HL-60 (cell line): Measurements from ENCODE around the gene MYL10.

Experiments
- GABPA ChIP-seq: IDR thresholded peaks from 2 replicates; pipeline ENCODE4 v1.6.1; 2012; ENCODE audit warnings: low read depth
- POLR2AphosphoS5 ChIP-seq: IDR thresholded peaks from 2 replicates; pipeline ENCODE4 v1.6.1; 2012; ENCODE audit warnings: low read depth
- SPI1 ChIP-seq: IDR thresholded peaks from 2 replicates; pipeline ENCODE4 v1.6.1; 2012; ENCODE audit warnings: low read depth, mild to moderate bottlenecking, borderline replicate concordance
- TF ChIP-seq, protein P1 (sequence below): IDR thresholded peaks from one replicate; pipeline ENCODE4 v1.5.1; 2011; ENCODE audit warnings: low read length, control low read depth, inconsistent platforms; ENCODE audit not compliant: insufficient read depth
- TF ChIP-seq, protein P2 (sequence below): IDR thresholded peaks from 2 replicates; pipeline ENCODE4 v1.6.1; 2012; ENCODE audit warnings: low read depth; ENCODE audit not compliant: insufficient replicate concordance

DNA sequence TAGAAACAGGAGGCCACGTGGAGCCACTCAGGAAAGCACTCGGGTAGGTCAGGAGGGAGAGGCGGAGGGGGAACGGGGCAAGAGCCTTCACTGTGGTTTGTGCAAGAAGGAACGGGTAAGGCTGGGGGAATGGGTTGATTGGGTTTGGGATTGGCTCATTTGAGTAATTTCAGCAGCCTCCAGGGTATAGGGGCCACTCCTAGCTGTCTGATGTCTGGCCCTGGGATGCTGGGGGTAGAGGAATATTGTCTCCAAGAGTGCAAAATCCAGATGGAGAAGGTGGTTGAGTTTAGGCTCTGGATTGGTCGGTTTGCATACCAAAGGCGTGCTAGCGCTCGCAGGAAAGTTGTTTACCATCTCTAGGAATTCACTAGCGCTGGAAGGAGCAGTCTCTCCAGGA lies 47.2 kb downstream of the MYL10 start:
- TF ChIP-seq, protein P1, sequence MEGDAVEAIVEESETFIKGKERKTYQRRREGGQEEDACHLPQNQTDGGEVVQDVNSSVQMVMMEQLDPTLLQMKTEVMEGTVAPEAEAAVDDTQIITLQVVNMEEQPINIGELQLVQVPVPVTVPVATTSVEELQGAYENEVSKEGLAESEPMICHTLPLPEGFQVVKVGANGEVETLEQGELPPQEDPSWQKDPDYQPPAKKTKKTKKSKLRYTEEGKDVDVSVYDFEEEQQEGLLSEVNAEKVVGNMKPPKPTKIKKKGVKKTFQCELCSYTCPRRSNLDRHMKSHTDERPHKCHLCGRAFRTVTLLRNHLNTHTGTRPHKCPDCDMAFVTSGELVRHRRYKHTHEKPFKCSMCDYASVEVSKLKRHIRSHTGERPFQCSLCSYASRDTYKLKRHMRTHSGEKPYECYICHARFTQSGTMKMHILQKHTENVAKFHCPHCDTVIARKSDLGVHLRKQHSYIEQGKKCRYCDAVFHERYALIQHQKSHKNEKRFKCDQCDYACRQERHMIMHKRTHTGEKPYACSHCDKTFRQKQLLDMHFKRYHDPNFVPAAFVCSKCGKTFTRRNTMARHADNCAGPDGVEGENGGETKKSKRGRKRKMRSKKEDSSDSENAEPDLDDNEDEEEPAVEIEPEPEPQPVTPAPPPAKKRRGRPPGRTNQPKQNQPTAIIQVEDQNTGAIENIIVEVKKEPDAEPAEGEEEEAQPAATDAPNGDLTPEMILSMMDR = no peak
- no peak for TF ChIP-seq SPI1
- no peak for TF ChIP-seq POLR2AphosphoS5
- TF ChIP-seq GABPA = no peak
- TF ChIP-seq, protein P2, sequence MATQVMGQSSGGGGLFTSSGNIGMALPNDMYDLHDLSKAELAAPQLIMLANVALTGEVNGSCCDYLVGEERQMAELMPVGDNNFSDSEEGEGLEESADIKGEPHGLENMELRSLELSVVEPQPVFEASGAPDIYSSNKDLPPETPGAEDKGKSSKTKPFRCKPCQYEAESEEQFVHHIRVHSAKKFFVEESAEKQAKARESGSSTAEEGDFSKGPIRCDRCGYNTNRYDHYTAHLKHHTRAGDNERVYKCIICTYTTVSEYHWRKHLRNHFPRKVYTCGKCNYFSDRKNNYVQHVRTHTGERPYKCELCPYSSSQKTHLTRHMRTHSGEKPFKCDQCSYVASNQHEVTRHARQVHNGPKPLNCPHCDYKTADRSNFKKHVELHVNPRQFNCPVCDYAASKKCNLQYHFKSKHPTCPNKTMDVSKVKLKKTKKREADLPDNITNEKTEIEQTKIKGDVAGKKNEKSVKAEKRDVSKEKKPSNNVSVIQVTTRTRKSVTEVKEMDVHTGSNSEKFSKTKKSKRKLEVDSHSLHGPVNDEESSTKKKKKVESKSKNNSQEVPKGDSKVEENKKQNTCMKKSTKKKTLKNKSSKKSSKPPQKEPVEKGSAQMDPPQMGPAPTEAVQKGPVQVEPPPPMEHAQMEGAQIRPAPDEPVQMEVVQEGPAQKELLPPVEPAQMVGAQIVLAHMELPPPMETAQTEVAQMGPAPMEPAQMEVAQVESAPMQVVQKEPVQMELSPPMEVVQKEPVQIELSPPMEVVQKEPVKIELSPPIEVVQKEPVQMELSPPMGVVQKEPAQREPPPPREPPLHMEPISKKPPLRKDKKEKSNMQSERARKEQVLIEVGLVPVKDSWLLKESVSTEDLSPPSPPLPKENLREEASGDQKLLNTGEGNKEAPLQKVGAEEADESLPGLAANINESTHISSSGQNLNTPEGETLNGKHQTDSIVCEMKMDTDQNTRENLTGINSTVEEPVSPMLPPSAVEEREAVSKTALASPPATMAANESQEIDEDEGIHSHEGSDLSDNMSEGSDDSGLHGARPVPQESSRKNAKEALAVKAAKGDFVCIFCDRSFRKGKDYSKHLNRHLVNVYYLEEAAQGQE = no peak
